ENCODE measurements around the gene SCT.

The SCT gene

GRCh38 chr11:643366-643765, 16.4 kb upstream of the SCT start:
- peaks cover 8% of the 10 kb centered on the region for H3K36me3 ChIP-seq (ENCODE audit: insufficient read depth, low read length)
- no peak overlapping the region for H3K9ac ChIP-seq (ENCODE audit: low read length)

DNA sequence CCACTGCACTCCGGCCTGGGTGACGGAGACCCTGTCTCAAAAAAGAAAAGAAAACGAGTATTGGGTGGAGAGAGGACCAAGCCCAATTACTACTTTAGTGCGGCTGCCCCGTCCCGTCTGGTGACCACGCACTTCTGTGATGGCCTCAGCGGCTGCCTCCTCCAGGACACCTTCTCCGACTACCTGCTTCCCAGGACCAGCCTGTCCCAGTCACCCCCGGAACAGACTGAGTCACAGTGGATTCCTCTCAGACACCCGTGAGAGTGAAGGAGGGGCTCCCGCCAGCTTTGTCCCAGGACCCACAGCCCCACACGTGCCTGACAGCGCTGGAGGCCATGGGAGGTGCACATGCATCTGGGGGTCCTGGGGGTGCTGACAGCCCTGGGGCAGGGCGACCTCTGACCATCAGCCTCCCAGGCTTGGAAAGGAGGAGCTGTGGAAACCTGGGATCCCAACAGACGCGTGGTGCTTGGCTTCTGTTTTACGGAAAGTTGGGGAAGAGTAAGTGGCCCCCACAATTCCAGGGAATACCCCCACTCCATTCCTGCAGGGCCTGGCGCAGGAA, 14.9 kb upstream of the SCT start:
- Histone ChIP-seq H3K9me3 (ENCODE audit: low read length) (no peaks in the 10 kb centered on the region), H3K4me3 (ENCODE audit: low read depth in 1 of 2, low read length in 2 of 2) (no peak overlapping the region), H3K4me1 (ENCODE audit: insufficient read depth, low read length) (no peaks in the 10 kb centered on the region), H3K27ac (ENCODE audit: low read depth, low read length) (no peak overlapping the region), H3K27me3 (ENCODE audit: control insufficient read depth in 1 of 2, insufficient read depth in 2 of 2, low read length in 2 of 2) (peaks cover 12 to 22% of the 10 kb centered on the region in 2 donors), H3K9ac (ENCODE audit: low read length) (no peak overlapping the region), H3K36me3 (ENCODE audit: insufficient read depth, low read length) (peaks cover 8% of the 10 kb centered on the region)

More at GRCh38 chr11:643366-643765, 16.4 kb upstream of the SCT start:
- H3K27ac ChIP-seq (ENCODE audit: low read depth, low read length), result no peak overlapping the region
- no peaks in the 10 kb centered on the region for H3K9me3 ChIP-seq (ENCODE audit: low read length)
- no peaks in the 10 kb centered on the region for H3K4me1 ChIP-seq (ENCODE audit: insufficient read depth, low read length)
- no peak overlapping the region for H3K4me3 ChIP-seq (ENCODE audit: low read depth in 1 of 2, low read length in 2 of 2)
- peaks cover 3 to 10% of the 10 kb centered on the region in 2 donors for H3K27me3 ChIP-seq (ENCODE audit: control insufficient read depth in 1 of 2, insufficient read depth in 2 of 2, low read length in 2 of 2)

DNA sequence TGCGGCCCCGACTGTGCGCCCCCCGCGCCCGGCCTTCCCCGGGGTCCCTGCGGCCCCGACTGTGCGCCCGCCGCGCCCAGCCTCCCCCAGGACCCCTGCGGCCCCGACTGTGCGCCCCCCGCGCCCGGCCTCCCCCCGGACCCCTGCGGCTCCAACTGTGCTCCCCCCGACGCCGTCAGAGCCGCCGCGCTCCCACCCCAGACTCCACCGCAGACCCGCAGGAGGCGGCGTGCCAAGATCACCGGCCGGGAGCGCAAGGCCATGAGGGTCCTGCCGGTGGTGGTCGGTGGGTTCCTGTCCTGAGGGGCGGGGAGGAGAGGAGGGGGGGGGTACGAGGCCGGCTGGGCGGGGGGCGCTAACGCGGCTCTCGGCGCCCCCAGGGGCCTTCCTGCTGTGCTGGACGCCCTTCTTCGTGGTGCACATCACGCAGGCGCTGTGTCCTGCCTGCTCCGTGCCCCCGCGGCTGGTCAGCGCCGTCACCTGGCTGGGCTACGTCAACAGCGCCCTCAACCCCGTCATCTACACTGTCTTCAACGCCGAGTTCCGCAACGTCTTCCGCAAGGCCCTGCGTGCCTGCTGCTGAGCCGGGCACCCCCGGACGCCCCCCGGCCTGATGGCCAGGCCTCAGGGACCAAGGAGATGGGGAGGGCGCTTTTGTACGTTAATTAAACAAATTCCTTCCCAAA, 13.2 kb upstream of the SCT start:
- Histone ChIP-seq H3K27me3 (ENCODE audit: control insufficient read depth in 1 of 2, insufficient read depth in 2 of 2, low read length in 2 of 2) (peaks cover 12 to 31% of the 10 kb centered on the region in 2 donors), H3K4me3 (ENCODE audit: low read depth in 1 of 2, low read length in 2 of 2) (no peak overlapping the region), H3K4me1 (ENCODE audit: insufficient read depth, low read length) (no peaks in the 10 kb centered on the region), H3K27ac (ENCODE audit: low read depth, low read length) (no peak overlapping the region), H3K9me3 (ENCODE audit: low read length) (no peaks in the 10 kb centered on the region), H3K9ac (ENCODE audit: low read length) (no peak overlapping the region), H3K36me3 (ENCODE audit: insufficient read depth, low read length) (peaks cover 8% of the 10 kb centered on the region)

DNA sequence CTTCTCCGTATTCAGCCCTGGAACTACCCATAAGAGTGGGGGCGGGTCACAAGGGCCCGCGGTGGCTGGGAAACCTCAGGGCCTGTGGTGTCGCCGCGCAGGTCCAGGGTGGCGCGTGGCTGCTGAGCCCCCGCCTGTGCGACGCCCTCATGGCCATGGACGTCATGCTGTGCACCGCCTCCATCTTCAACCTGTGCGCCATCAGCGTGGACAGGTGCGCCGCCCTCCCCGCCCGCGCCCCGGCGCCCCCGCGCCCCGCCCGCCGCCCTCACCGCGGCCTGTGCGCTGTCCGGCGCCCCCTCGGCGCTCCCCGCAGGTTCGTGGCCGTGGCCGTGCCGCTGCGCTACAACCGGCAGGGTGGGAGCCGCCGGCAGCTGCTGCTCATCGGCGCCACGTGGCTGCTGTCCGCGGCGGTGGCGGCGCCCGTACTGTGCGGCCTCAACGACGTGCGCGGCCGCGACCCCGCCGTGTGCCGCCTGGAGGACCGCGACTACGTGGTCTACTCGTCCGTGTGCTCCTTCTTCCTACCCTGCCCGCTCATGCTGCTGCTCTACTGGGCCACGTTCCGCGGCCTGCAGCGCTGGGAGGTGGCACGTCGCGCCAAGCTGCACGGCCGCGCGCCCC, 12.5 kb upstream of the SCT start:
- Histone ChIP-seq H3K4me3 (ENCODE audit: low read depth in 1 of 2, low read length in 2 of 2) (no peak overlapping the region), H3K27ac (ENCODE audit: low read depth, low read length) (no peak overlapping the region), H3K4me1 (ENCODE audit: insufficient read depth, low read length) (no peaks in the 10 kb centered on the region), H3K9ac (ENCODE audit: low read length) (no peak overlapping the region), H3K9me3 (ENCODE audit: low read length) (no peaks in the 10 kb centered on the region), H3K36me3 (ENCODE audit: insufficient read depth, low read length) (peaks cover 8% of the 10 kb centered on the region), H3K27me3 (ENCODE audit: control insufficient read depth in 1 of 2, insufficient read depth in 2 of 2, low read length in 2 of 2) (peaks cover 12 to 31% of the 10 kb centered on the region in 2 donors)

DNA sequence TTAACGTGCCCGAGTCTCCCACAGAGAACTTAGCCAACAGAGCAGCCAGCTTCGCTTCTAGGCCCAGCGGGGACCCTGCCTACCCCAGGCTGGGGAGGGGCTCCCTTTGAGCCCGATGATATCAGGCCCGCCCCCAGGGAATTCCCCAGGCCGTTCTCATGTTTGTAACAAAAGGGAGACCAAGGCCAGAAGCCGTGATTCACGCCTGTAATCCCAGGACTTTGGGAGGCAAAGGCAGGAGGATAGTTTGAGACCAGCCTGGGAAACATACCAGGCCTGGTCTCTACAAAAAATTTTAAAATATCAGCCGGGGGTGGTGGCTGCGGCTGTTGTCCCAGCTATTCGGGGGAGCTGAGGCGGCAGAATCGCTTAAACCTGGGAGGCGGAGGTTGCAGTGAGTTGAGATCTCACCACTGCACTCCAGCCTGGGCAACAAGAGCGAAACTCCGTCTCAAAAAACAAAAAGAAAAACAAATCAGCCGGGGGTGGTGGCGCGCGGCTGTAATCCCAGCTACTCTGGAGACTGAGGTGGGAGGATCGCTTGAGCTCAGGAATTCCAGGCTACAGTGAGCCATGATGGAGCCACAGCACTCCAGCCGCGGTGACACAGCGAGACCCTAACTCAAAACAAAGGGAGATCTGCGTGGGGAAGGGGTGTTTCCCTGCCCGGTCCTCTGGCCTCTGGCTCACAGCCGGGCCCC, 11.8 kb upstream of the SCT start:
- Histone ChIP-seq H3K9ac (ENCODE audit: low read length) (no peak overlapping the region), H3K9me3 (ENCODE audit: low read length) (no peaks in the 10 kb centered on the region), H3K27ac (ENCODE audit: low read depth, low read length) (no peak overlapping the region), H3K27me3 (ENCODE audit: control insufficient read depth in 1 of 2, insufficient read depth in 2 of 2, low read length in 2 of 2) (peaks cover 12 to 31% of the 10 kb centered on the region in 2 donors), H3K4me3 (ENCODE audit: low read depth in 1 of 2, low read length in 2 of 2) (no peak overlapping the region), H3K4me1 (ENCODE audit: insufficient read depth, low read length) (no peaks in the 10 kb centered on the region), H3K36me3 (ENCODE audit: insufficient read depth, low read length) (peaks cover 8% of the 10 kb centered on the region)

DNA sequence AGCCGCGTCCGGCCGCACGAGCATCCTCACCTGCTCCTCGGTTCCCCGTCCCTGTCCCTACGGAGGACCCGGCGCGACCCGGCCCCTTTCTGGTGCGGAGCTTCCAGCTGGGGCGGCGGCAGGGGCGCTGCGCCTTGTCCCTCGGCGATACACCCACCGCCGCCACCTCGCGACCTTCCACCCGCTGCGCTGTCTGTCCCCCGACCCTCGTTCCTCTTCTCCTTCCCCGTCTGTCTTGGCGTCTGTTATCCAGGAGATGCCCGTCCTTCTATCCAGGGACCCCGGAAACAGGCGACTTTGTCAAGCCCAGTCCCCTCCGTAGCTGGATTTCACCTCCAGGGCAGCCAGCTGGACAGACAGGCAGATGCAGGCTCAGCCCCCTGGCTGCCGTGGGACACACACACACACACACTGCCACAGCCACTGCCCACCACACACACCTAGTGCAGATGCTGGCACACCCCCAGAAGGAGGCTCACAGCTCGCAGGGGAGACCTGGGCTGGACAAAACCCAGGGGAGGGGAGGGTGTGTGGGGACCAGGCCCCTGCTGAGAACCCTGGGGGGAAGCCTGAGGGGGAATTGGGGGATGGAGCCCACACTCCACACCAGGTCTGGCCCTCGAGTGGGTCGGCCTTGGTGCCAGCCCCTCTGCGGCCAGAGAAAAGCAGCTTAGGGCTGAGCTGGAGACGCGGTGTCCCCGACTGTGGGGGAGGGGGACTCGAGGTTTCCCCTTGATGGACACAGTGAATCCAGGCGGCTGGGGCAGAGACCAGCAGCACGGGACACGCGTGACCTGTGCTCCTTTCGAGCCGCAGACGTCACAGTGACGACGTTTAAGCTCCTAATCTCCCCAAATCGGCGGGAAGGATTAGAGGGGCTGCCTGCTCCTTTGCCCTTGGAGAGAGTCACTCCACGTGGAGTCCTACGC, 10.9 kb upstream of the SCT start:
- H3K9me3 ChIP-seq (ENCODE audit: low read length), result no peaks in the 10 kb centered on the region
- peaks cover 12 to 31% of the 10 kb centered on the region in 2 donors for H3K27me3 ChIP-seq (ENCODE audit: control insufficient read depth in 1 of 2, insufficient read depth in 2 of 2, low read length in 2 of 2)
- no peak overlapping the region for H3K9ac ChIP-seq (ENCODE audit: low read length)
- no peak overlapping the region for H3K4me3 ChIP-seq (ENCODE audit: low read depth in 1 of 2, low read length in 2 of 2)
- no peak overlapping the region for H3K27ac ChIP-seq (ENCODE audit: low read depth, low read length)
- peaks cover 8% of the 10 kb centered on the region for H3K36me3 ChIP-seq (ENCODE audit: insufficient read depth, low read length)
- H3K4me1 ChIP-seq (ENCODE audit: insufficient read depth, low read length), result no peaks in the 10 kb centered on the region

DNA sequence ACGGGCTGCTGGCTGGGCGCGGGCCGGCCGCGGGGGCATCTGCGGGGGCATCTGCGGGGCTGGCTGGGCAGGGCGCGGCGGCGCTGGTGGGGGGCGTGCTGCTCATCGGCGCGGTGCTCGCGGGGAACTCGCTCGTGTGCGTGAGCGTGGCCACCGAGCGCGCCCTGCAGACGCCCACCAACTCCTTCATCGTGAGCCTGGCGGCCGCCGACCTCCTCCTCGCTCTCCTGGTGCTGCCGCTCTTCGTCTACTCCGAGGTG, 10.3 kb upstream of the SCT start:
- Histone ChIP-seq H3K27ac (ENCODE audit: low read depth, low read length) (no peak overlapping the region), H3K4me1 (ENCODE audit: insufficient read depth, low read length) (no peaks in the 10 kb centered on the region), H3K36me3 (ENCODE audit: insufficient read depth, low read length) (peaks cover 7% of the 10 kb centered on the region), H3K27me3 (ENCODE audit: control insufficient read depth in 1 of 2, insufficient read depth in 2 of 2, low read length in 2 of 2) (peaks cover 12 to 31% of the 10 kb centered on the region in 2 donors), H3K4me3 (ENCODE audit: low read depth in 1 of 2, low read length in 2 of 2) (no peak overlapping the region), H3K9ac (ENCODE audit: low read length) (no peak overlapping the region), H3K9me3 (ENCODE audit: low read length) (no peaks in the 10 kb centered on the region)

DNA sequence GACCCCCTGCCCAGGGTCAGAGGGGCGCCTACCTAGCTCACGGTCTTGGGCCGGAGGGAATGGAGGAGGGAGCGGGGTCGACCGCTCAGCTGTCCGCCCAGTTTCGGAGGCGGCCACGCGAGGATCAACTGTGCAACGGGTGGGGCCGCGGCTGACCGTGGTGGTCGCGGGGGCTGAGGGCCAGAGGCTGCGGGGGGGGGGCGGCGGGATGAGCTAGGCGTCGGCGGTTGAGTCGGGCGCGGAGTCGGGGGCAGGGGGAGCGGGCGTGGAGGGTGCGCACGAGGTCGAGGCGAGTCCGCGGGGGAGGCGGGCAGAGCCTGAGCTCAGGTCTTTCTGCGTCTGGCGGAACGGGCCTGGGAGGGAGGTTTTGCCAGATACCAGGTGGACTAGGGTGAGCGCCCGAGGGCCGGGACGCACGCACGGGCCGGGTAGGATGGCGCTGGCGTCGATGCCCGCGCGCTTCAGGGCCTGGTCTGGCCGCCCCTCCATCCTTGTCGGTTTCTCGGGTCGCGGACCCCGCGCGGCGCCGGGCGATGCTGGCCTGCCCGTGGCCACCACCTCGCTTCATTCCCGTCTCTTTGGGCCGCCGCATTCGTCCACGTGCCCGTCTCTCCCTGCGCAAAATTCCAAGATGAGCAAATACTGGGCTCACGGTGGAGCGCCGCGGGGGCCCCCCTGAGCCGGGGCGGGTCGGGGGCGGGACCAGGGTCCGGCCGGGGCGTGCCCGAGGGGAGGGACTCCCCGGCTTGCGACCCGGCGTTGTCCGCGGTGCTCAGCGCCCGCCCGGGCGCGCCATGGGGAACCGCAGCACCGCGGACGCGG, 9.7 kb upstream of the SCT start, which contains the start of gene DRD4:
Gene DRD4 (plus strand): TSS at position 759 of the 822 bp plus-strand sequence. CDS start 36 bp downstream, at position 795.
- Histone ChIP-seq H3K4me3 (ENCODE audit: low read depth in 1 of 2, low read length in 2 of 2) (no peak within 1 kb of the TSS), H3K27ac (ENCODE audit: low read depth, low read length) (no peak within 1 kb of the TSS), H3K27me3 (ENCODE audit: control insufficient read depth in 1 of 2, insufficient read depth in 2 of 2, low read length in 2 of 2) (peaks cover 12 to 31% of the 10 kb centered on the region in 2 donors), H3K9ac (ENCODE audit: low read length) (no peak within 1 kb of the TSS), H3K4me1 (ENCODE audit: insufficient read depth, low read length) (no peaks in the 10 kb centered on the region), H3K9me3 (ENCODE audit: low read length) (no peaks in the 10 kb centered on the region), H3K36me3 (ENCODE audit: insufficient read depth, low read length) (peaks cover 2% of the 10 kb centered on the region)

DNA sequence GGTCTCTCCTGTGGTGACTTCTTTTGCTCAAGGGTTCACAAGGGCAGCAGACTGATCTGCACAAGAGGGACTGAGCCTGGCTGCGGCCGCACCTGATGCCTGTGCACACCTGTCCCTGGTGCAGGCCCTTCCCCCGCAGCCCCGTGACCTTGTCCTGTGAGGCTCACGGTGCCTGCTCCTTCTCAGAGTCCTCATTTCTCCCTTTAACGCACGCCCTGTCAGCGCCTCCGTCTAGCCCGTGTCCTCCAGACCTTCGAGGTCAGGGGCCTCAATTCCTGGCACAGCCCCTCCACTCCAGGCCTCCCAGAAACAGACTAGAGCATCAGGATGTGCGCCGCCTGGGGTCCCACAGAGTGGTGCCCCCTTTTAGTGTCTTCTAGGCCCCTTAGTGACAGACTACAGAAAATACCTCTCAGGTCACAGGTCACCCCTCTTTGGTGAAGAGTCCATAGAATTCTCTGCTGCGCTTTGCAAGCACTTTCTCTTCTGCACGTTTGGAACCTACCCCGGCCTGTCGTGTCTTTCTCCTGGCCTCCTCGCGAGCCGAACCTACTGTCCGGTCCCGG, 9.0 kb upstream of the SCT start:
- Histone ChIP-seq H3K27me3 (ENCODE audit: control insufficient read depth in 1 of 2, insufficient read depth in 2 of 2, low read length in 2 of 2) (peaks cover 12 to 31% of the 10 kb centered on the region in 2 donors), H3K36me3 (ENCODE audit: insufficient read depth, low read length) (no peaks in the 10 kb centered on the region), H3K4me1 (ENCODE audit: insufficient read depth, low read length) (no peaks in the 10 kb centered on the region), H3K9ac (ENCODE audit: low read length) (no peak overlapping the region), H3K9me3 (ENCODE audit: low read length) (no peaks in the 10 kb centered on the region), H3K27ac (ENCODE audit: low read depth, low read length) (no peak overlapping the region), H3K4me3 (ENCODE audit: low read depth in 1 of 2, low read length in 2 of 2) (no peak overlapping the region)

DNA sequence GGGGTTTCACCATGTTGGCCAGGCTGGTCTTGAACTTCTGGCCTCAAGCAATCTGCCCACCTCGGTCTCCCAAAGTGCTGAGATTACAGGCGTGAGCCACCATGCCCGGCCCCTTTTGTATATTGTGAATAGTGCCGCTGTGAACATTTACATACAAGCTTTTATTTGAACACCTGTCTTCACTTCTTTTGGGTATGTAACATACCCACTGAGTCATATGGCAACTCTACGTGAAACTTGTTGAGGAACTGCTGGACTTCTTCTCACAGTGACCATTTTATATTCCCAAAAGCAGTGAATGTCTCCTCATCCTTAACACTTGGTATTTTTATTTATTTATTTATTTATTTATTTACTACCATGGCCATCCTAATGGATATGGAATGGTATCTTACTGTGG, 3.9 kb upstream of the SCT start:
- H3K4me3 ChIP-seq (ENCODE audit: low read depth in 1 of 2, low read length in 2 of 2), result no peak overlapping the region
- H3K4me1 ChIP-seq (ENCODE audit: insufficient read depth, low read length), result peaks cover 4% of the 10 kb centered on the region
- no peaks in the 10 kb centered on the region for H3K36me3 ChIP-seq (ENCODE audit: insufficient read depth, low read length)
- no peak overlapping the region for H3K27ac ChIP-seq (ENCODE audit: low read depth, low read length)
- no peak overlapping the region for H3K9ac ChIP-seq (ENCODE audit: low read length)
- peaks cover 0 to 8% of the 10 kb centered on the region in 2 donors for H3K27me3 ChIP-seq (ENCODE audit: control insufficient read depth in 1 of 2, insufficient read depth in 2 of 2, low read length in 2 of 2)
- no peaks in the 10 kb centered on the region for H3K9me3 ChIP-seq (ENCODE audit: low read length)

Measured in muscle layer of colon (tissue), 2 donors.